Measurements from ENCODE around the gene PHETA1. TPM values are rescaled to one million over a fixed set of nuclear protein-coding genes. Genes with fewer than 3 reads are reported as not detected.

Gene PHETA1
- total and polyA plus RNA-seq, 2 experiments from 2014 or later, result 5.3 to 12.9 TPM

DNA sequence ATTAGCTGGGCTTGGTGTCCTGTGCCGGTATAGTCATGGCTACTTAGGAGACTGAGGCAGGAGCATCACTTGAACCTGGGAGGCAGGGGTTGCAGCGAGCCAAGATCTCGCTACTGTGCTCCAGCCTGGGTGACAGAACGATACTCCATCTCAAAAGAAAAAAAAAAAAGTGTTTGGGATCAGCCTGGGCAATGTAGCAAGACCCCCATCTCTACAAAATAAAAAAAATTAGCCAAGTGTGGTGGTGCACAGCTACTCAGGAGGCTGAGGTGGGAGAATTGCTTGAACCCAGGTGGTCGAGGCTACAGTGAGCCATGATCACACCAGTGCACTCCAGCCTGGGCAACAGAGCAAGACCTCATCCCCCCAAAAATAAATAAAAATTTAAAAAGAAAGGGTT, 47.6 kb downstream of the PHETA1 start (continued):
- TF ChIP-seq, protein P1, sequence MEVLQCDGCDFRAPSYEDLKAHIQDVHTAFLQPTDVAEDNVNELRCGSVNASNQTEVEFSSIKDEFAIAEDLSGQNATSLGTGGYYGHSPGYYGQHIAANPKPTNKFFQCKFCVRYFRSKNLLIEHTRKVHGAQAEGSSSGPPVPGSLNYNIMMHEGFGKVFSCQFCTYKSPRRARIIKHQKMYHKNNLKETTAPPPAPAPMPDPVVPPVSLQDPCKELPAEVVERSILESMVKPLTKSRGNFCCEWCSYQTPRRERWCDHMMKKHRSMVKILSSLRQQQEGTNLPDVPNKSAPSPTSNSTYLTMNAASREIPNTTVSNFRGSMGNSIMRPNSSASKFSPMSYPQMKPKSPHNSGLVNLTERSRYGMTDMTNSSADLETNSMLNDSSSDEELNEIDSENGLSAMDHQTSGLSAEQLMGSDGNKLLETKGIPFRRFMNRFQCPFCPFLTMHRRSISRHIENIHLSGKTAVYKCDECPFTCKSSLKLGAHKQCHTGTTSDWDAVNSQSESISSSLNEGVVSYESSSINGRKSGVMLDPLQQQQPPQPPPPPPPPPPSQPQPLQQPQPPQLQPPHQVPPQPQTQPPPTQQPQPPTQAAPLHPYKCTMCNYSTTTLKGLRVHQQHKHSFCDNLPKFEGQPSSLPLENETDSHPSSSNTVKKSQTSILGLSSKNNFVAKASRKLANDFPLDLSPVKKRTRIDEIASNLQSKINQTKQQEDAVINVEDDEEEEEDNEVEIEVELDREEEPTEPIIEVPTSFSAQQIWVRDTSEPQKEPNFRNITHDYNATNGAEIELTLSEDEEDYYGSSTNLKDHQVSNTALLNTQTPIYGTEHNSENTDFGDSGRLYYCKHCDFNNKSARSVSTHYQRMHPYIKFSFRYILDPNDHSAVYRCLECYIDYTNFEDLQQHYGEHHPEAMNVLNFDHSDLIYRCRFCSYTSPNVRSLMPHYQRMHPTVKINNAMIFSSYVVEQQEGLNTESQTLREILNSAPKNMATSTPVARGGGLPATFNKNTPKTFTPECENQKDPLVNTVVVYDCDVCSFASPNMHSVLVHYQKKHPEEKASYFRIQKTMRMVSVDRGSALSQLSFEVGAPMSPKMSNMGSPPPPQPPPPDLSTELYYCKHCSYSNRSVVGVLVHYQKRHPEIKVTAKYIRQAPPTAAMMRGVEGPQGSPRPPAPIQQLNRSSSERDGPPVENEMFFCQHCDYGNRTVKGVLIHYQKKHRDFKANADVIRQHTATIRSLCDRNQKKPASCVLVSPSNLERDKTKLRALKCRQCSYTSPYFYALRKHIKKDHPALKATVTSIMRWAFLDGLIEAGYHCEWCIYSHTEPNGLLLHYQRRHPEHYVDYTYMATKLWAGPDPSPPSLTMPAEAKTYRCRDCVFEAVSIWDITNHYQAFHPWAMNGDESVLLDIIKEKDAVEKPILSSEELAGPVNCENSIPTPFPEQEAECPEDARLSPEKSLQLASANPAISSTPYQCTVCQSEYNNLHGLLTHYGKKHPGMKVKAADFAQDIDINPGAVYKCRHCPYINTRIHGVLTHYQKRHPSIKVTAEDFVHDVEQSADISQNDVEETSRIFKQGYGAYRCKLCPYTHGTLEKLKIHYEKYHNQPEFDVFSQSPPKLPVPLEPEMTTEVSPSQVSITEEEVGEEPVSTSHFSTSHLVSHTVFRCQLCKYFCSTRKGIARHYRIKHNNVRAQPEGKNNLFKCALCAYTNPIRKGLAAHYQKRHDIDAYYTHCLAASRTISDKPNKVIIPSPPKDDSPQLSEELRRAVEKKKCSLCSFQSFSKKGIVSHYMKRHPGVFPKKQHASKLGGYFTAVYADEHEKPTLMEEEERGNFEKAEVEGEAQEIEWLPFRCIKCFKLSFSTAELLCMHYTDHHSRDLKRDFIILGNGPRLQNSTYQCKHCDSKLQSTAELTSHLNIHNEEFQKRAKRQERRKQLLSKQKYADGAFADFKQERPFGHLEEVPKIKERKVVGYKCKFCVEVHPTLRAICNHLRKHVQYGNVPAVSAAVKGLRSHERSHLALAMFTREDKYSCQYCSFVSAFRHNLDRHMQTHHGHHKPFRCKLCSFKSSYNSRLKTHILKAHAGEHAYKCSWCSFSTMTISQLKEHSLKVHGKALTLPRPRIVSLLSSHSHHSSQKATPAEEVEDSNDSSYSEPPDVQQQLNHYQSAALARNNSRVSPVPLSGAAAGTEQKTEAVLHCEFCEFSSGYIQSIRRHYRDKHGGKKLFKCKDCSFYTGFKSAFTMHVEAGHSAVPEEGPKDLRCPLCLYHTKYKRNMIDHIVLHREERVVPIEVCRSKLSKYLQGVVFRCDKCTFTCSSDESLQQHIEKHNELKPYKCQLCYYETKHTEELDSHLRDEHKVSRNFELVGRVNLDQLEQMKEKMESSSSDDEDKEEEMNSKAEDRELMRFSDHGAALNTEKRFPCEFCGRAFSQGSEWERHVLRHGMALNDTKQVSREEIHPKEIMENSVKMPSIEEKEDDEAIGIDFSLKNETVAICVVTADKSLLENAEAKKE (CRISPR knock-in tag; IDR thresholded peaks at IDR 0.05), result no peak
- TF ChIP-seq POLR2AphosphoS5 (IDR thresholded peaks at IDR 0.05; ENCODE audit: low read depth) (no peak), STAT1 (IDR thresholded peaks at IDR 0.05; ENCODE audit: unreplicated experiment) (no peak), CREB1 (CRISPR knock-in tag; IDR thresholded peaks at IDR 0.05; ENCODE audit: low read depth) (no peak), EZH2 (IDR thresholded peaks at IDR 0.05; ENCODE audit: low read depth, unreplicated experiment) (no peak), NANOG (IDR thresholded peaks at IDR 0.05; ENCODE audit: borderline replicate concordance) (no peak), ZNF114 (CRISPR knock-in tag; IDR thresholded peaks at IDR 0.05) (no peak)
- TF ChIP-seq, protein P2, sequence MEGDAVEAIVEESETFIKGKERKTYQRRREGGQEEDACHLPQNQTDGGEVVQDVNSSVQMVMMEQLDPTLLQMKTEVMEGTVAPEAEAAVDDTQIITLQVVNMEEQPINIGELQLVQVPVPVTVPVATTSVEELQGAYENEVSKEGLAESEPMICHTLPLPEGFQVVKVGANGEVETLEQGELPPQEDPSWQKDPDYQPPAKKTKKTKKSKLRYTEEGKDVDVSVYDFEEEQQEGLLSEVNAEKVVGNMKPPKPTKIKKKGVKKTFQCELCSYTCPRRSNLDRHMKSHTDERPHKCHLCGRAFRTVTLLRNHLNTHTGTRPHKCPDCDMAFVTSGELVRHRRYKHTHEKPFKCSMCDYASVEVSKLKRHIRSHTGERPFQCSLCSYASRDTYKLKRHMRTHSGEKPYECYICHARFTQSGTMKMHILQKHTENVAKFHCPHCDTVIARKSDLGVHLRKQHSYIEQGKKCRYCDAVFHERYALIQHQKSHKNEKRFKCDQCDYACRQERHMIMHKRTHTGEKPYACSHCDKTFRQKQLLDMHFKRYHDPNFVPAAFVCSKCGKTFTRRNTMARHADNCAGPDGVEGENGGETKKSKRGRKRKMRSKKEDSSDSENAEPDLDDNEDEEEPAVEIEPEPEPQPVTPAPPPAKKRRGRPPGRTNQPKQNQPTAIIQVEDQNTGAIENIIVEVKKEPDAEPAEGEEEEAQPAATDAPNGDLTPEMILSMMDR (conservative IDR thresholded peaks at IDR 0.05; ENCODE audit: low read depth in 2 of 2), result no peak

All from GM23338 (cell line).